HEK293 (cell line): ENCODE measurements around the gene POC1B.

ENCODE experiments used
- ATF2 ChIP-seq: fragments of 450-650 bp; formaldehyde crosslinking; IDR thresholded peaks from 2 replicates; pipeline ENCODE4 v1.5.1; 2016; ENCODE audit warnings: missing biosample characterization, missing genetic modification characterization, low read depth
- RBAK ChIP-seq: fragments of 450-650 bp; formaldehyde crosslinking; IDR thresholded peaks from 2 replicates; pipeline ENCODE4 v1.5.1; 2016; ENCODE audit warnings: missing biosample characterization, missing genetic modification characterization
- ZFP37 ChIP-seq: fragments of 450-650 bp; formaldehyde crosslinking; IDR thresholded peaks from 2 replicates; pipeline ENCODE4 v1.5.1; 2016; ENCODE audit warnings: missing biosample characterization, missing genetic modification characterization
- ZNF202 ChIP-seq: fragments of 450-650 bp; formaldehyde crosslinking; IDR thresholded peaks from 2 replicates; pipeline ENCODE4 v1.5.1; 2016; ENCODE audit warnings: missing biosample characterization, missing genetic modification characterization, borderline replicate concordance
- ZNF404 ChIP-seq: fragments of 450-650 bp; formaldehyde crosslinking; IDR thresholded peaks from 2 replicates; pipeline ENCODE4 v1.5.1; 2017; ENCODE audit warnings: missing biosample characterization, missing genetic modification characterization
- ZNF639 ChIP-seq: fragments of 450-650 bp; formaldehyde crosslinking; IDR thresholded peaks from 2 replicates; pipeline ENCODE4 v1.5.1; 2016; ENCODE audit warnings: missing biosample characterization, missing genetic modification characterization
- ZNF776 ChIP-seq: fragments of 450-650 bp; formaldehyde crosslinking; IDR thresholded peaks from 2 replicates; pipeline ENCODE4 v1.5.0; 2017; ENCODE audit warnings: missing biosample characterization, missing genetic modification characterization, borderline replicate concordance
- ZNF777 ChIP-seq: fragments of 450-650 bp; formaldehyde crosslinking; IDR thresholded peaks from 2 replicates; pipeline ENCODE4 v1.5.1; 2017; ENCODE audit warnings: missing biosample characterization, missing genetic modification characterization, borderline replicate concordance
- TF ChIP-seq, protein P1 (sequence below): fragments of 450-650 bp; formaldehyde crosslinking; IDR thresholded peaks from 2 replicates; pipeline ENCODE4 v1.5.1; 2016; ENCODE audit warnings: missing biosample characterization, missing genetic modification characterization

DNA sequence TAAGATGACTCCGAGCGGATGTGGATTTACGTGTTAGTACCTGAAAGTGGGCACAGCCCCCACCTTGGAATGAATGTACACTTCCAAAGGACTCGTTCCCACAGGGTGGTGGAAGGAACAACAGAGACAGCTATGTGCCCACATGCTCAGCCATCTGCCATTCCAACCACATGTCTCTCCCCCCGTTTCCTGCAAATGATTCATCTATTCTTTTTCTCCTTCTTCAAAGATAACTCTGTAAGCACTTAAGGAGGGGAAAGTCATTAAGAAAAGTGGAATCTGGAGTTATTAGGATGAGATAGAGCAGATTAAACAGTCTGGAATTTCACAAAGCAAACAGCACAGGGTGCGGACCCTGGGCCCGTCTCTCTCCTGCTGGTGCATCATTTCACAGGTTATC, 155.0 kb downstream of the POC1B start:
- TF ChIP-seq ATF2 (tag by site-specific recombination) (no peak), RBAK (tag by site-specific recombination) (no peak), ZNF202 (no peak), ZNF776 (tag by site-specific recombination) (no peak), ZNF639 (tag by site-specific recombination) (no peak), ZFP37 (tag by site-specific recombination) (no peak), ZNF404 (no peak), ZNF777 (no peak)
- TF ChIP-seq, protein P1, sequence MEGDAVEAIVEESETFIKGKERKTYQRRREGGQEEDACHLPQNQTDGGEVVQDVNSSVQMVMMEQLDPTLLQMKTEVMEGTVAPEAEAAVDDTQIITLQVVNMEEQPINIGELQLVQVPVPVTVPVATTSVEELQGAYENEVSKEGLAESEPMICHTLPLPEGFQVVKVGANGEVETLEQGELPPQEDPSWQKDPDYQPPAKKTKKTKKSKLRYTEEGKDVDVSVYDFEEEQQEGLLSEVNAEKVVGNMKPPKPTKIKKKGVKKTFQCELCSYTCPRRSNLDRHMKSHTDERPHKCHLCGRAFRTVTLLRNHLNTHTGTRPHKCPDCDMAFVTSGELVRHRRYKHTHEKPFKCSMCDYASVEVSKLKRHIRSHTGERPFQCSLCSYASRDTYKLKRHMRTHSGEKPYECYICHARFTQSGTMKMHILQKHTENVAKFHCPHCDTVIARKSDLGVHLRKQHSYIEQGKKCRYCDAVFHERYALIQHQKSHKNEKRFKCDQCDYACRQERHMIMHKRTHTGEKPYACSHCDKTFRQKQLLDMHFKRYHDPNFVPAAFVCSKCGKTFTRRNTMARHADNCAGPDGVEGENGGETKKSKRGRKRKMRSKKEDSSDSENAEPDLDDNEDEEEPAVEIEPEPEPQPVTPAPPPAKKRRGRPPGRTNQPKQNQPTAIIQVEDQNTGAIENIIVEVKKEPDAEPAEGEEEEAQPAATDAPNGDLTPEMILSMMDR (tag by site-specific recombination) = no peak
